HUES6 (cell line): ENCODE results near the gene CATSPER3.

Experiments used
- H3K27ac ChIP-seq: 2 replicates; pipeline ENCODE4 v1.7.0; 2013; ENCODE audit warnings: low read depth, mild to moderate bottlenecking, low read length, inconsistent platforms
- H3K27me3 ChIP-seq: 2 replicates; pipeline ENCODE4 v1.6.1; 2013; ENCODE audit warnings: low read length; ENCODE audit not compliant: control insufficient read depth, insufficient read depth
- H3K36me3 ChIP-seq: 2 replicates; pipeline ENCODE4 v1.6.1; 2013; ENCODE audit warnings: low read length; ENCODE audit not compliant: control insufficient read depth, insufficient read depth
- H3K4me1 ChIP-seq: 2 replicates; pipeline ENCODE4 v1.6.1; 2013; ENCODE audit warnings: low read length; ENCODE audit not compliant: control insufficient read depth, insufficient read depth
- H3K4me3 ChIP-seq: 2 replicates; pipeline ENCODE4 v1.5.1; 2013; ENCODE audit warnings: low read depth, low read length
- H3K9ac ChIP-seq: one replicate; pipeline ENCODE4 v1.6.1; 2013; ENCODE audit warnings: mild to moderate bottlenecking, low read length
- H3K9me3 ChIP-seq: 2 replicates; pipeline ENCODE4 v1.6.1; 2013; ENCODE audit warnings: low read depth, low read length; ENCODE audit not compliant: control insufficient read depth, insufficient read depth

CATSPER3 gene

DNA sequence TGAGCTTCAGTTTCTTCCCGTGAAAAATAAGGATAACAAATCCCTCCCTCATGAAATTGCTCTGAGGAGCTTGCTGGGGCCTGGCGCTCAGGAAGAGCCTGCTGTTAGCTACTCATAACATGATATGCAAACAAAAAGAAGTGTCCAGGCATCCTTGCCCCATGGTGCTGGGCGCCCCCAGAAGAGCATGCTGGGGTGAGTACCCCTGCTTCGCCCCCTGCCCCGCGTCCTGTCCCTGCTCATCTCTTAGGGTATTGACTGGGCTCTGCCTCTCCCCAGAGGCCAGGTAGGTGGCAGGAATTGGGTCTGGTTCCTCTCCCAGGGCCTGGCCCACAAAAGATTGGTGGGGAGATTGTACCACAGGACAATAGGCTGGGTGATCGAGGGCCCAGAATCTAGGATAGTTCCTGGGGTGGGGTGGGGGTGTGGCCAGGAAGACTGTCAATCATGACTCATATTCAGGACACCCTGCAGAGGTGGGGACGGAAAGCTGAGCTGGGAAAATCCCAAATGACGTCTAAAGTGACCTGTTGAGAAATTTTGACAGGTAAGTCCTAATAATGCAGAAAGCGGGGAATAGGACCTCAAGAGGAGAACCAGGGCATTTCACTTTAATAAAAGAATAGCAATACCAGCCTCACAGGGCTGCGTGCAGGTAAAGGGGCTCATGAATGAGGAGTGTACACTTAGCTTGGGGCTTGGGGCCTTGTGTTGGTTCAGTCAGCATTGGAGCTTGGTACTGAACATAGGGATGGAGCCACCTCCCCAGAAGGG lies 57.4 kb downstream of the CATSPER3 start:
- Histone ChIP-seq H3K27me3 (peaks cover 69% of the 10 kb centered on the region), H3K4me1 (peaks cover 29% of the 10 kb centered on the region), H3K27ac (no peak overlapping the region), H3K9me3 (no peaks in the 10 kb centered on the region), H3K9ac (no peak overlapping the region), H3K4me3 (no peak overlapping the region), H3K36me3 (no peaks in the 10 kb centered on the region)

DNA sequence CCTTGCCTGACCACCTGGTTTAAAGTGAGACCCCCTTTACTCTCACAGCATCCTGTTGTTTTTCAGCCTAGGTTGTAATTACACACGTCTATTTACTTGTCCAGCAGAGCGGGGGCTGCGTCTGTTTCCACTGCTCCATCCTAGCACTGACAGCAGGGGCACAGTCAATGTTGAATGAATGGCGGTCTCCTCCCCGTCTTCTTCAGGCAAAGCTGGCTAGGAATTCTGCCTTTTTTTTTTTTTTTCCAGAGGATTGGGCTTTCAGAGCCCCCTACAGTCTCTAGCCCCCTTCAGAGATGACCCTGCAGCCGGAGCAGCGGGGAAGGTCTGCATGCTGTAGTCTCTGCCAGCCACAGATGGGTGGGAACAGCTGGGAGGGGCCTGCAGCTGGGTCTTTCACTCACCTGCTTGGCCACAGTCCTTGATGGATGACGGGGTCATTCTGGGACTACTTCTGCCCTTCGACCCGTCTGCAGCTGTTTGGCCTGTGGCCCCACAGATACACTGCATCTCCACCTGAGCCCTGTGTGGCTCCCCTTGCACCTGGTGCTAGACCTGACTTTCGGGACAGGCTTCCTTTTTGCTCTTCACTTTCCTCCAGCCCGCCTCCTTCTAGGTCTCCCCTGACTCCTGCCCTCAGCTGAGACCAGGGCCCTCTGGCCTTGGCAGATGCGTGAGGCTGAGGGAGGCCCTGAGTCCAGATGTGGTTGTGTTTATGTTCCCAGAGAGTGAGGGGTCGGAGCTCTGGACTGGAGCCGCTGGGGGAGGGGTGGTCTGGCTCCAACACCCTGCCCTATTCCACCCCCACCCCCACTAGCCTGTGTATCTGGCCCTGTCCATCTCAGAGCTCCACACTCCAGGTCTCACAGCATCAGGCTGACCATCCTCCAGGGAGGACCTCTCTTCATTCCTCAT lies 58.3 kb downstream of the CATSPER3 start:
- Histone ChIP-seq H3K27me3 (peaks cover 76% of the 10 kb centered on the region), H3K27ac (no peak overlapping the region)

DNA sequence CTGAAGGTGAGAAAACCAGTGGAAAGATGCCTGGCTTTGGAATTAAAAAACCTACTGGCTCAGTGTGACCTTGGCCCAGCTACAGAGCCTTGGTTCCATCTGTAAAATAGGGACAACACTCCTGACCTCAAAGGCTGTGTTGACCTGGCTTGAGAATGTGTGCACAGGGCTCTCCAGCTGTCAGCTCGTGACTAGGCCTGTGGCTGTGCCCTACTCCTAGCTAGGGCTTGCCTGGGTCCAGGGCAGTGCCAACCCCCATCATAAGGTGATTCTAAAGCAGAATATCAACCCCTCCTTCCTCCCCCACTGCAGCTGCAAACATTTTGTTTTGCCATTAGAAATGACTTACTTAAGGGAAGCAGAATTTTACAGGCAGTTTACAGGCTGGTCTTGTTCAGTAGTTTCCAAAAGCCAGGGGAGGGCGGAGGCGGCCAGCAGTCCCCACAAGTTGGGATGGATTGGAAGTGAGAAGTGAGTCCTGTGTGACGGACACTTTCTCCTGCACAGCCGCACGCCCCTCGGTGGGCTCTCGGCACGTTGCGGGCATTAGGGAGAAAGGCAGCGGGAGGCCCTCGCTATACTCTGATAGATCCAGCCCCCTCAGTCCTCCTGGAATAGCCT lies 59.0 kb downstream of the CATSPER3 start:
- H3K9ac ChIP-seq: no peak overlapping the region
- no peak overlapping the region for H3K27ac ChIP-seq
- H3K4me3 ChIP-seq: peak overlapping the region; percentile 49; the same call in 1 of the 2 replicates
- no peaks in the 10 kb centered on the region for H3K9me3 ChIP-seq
- H3K27me3 ChIP-seq: peaks cover 82% of the 10 kb centered on the region
- peaks cover 41% of the 10 kb centered on the region for H3K4me1 ChIP-seq
- H3K36me3 ChIP-seq: no peaks in the 10 kb centered on the region

More for the DNA sequence above, 58.3 kb downstream of the CATSPER3 start:
- Histone ChIP-seq H3K4me3 (no peak overlapping the region), H3K4me1 (peaks cover 37% of the 10 kb centered on the region), H3K9ac (no peak overlapping the region), H3K36me3 (no peaks in the 10 kb centered on the region), H3K9me3 (no peaks in the 10 kb centered on the region)

DNA sequence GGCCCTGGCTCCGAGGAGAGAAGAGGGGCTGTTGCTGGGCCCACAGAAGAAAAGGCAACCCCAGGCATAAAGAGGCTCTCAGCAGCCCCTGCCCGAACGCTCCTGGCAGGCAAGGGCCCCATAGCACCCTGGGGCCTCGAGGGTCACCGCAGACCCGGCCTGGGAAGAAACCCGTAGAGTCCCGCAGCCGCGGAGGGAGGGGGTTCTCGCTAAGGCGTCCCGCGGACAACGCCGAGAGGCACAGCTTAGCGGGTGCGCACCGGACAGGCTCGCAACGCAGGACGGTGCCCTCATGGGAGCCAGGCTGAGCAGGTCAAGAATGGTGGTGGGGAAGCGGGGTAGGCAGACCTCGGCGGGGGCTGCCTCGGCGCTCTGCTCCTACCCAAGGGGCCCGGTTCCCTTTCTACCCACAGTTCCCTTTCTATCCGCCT lies 59.6 kb downstream of the CATSPER3 start:
- Histone ChIP-seq H3K9me3 (no peaks in the 10 kb centered on the region), H3K4me3 (peak overlapping the region; percentile 49), H3K4me1 (peaks cover 42% of the 10 kb centered on the region), H3K27ac (no peak overlapping the region), H3K36me3 (no peaks in the 10 kb centered on the region), H3K27me3 (peaks cover 86% of the 10 kb centered on the region), H3K9ac (no peak overlapping the region)

DNA sequence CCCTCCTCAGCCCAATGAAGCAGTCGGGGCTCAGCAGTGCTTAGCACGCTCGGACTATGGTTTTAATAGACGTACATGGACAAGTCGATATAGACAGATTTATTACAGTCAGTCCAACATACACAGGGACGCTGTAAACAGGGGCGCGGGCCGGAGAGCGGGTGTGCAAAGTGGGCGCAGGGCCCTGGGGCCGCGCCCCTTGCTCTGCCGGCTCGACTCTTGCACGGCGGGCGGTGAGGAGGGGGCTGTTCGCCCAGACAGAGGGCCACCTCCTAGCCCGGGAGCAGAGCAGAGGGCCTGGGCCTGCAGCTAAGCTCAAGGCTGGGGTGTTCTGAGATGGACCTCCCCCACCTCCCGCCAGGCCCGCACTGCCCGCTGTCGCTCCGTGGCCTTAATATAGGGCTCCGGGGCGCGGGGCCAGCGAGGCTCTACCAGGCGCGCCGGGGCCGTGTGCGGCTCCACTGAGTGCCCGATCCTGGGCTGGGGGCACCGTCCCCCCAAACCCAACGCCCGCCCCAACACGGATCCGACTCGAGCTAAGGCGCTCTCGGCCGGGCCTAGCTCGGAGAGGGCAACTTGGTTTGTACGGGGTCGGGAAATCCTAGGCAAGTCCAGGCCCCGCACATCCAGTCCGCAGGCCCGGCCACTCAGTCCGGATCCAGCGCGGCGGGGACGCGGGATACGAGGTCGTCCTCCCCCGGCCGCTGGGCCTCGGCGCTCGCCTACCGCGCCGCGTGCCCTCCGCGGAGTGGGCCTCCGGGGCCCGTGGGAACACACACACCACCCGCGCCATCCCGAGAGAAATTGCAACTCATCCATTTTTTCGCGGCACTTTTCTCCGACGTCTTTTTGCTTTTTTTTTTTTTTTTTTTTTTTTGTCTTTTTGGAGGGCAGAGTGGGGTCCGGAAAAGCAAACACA lies 60.2 kb downstream of the CATSPER3 start:
- Histone ChIP-seq H3K9me3 (no peaks in the 10 kb centered on the region), H3K36me3 (no peaks in the 10 kb centered on the region), H3K4me3 (peak overlapping the region; percentile 49)

DNA sequence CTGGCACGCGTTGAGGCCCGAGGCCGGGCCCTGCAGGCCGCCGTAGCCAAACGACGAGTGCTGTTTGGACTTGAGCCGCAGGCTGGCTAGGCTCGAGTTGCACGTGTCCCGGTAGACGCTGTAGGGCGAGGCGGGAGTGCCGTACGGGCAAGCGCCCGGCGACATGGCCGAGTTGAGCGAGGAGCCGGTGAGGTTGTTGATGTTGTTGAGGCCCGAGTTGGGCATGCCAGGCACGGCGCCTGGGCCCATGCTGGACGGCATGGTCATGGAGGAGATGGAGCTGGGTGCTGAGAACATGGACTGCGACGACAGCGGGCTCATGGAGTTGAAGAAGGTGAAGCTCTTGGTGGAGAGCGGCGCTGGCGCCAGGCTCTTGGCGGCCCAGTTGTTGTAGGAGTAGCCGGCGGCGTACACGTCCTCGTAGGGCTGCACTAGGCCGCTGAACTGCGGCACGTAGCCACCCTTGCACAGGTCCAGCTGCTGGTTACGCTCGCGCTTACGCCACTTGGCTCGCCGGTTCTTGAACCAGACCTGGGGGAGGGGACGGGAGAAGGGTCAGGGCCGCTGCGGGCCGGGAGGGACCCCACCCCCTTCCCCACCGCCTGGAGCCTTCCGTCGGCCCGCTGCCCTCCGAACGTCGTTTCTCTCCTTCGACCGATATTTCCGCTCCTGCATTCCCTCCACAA lies 61.2 kb downstream of the CATSPER3 start:
- Histone ChIP-seq H3K4me3 (peak overlapping the region; percentile 56), H3K4me1 (peaks cover 46% of the 10 kb centered on the region), H3K9ac (peak overlapping the region; percentile 3), H3K27me3 (peaks cover 98% of the 10 kb centered on the region), H3K9me3 (no peaks in the 10 kb centered on the region), H3K36me3 (no peaks in the 10 kb centered on the region), H3K27ac (no peak overlapping the region)

More for the DNA sequence above, 60.2 kb downstream of the CATSPER3 start:
- H3K27ac ChIP-seq: no peak overlapping the region
- peaks cover 42% of the 10 kb centered on the region for H3K4me1 ChIP-seq
- H3K9ac ChIP-seq: peak overlapping the region; percentile 8
- H3K27me3 ChIP-seq: peaks cover 90% of the 10 kb centered on the region

DNA sequence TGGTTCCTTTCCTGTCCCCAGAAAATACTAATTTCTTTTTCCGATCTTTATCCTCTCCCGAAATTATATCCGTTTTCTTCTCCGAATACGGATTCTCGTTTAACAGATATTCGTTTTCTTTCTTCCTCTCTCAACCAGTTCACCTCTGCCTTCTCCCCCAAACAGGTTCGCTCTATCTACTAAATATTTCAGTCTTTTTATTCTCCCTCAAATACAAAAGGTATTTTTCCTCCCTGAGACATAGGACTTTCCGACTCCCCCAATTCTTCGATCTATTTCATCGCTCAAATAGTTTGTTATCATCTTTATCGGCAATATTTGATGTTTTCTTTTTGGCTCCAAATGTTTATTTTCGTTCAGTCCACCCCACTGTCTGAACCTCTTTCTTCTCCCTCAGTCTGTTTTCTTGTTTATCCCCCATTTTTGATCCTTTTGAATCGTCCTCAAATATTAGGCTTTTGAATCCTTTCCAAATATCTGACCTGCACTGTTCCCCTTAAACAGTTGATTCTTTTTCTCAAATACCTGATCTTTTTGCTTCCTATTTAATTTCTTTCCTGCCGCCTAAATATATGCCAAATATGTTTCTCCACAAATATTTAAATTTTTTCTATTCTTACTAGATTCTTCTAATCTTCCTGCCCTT lies 61.9 kb downstream of the CATSPER3 start:
- Histone ChIP-seq H3K4me1 (peaks cover 46% of the 10 kb centered on the region), H3K9ac (no peak overlapping the region), H3K27me3 (peaks cover 98% of the 10 kb centered on the region), H3K4me3 (peak overlapping the region; percentile 56), H3K27ac (no peak overlapping the region), H3K9me3 (no peaks in the 10 kb centered on the region), H3K36me3 (no peaks in the 10 kb centered on the region)

DNA sequence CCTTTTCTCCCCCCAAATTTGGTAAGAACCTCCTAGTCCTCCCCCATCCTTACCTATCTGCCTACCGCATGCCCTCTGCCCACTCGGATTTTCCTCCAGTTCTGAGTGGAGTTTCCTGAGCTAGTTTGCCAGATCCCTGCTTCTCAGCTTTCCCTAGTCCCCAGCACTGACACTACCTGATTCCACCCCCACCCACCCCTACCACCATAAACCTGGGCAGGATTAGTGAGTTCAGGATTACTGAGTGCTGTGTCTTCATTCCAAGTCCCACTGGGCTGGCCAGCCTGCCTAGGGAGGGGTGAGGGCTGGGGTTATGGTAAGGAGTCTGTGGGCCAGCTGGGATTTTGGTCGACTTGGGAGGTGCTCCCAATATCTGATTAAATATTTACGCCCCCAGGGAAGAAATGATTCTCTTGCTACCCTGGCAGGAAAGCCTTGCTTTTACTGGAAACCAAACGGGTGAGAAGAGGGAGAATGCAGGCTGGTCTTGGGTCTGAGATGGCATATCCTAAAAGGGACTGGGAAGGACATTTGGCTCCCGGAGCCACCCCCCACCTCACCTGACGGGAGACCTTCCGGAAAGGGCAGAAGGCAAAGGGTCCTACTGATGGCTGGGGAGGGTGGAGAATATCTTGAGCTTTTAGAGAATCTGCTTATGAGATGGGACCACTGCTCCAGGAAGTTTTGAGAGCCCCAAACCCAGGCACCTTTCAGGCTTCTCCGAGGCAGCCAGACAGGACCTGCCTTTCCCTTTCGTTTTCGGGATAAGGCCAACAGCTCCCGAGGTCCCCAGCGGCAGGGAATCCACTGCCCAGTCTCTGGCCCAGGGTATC lies 62.6 kb downstream of the CATSPER3 start:
- H3K4me1 ChIP-seq: peaks cover 48% of the 10 kb centered on the region
- H3K9ac ChIP-seq: no peak overlapping the region

More for the DNA sequence above, 62.6 kb downstream of the CATSPER3 start:
- Histone ChIP-seq H3K4me3 (peak overlapping the region; percentile 63), H3K36me3 (no peaks in the 10 kb centered on the region), H3K27me3 (peaks cover 98% of the 10 kb centered on the region), H3K27ac (no peak overlapping the region), H3K9me3 (no peaks in the 10 kb centered on the region)
